ENCODE results near the gene CHP2. TPM values are rescaled to one million over a fixed set of nuclear protein-coding genes. Genes with fewer than 3 reads are reported as not detected.

The CHP2 gene
- total and polyA plus RNA-seq, 2 experiments from 2014 or later, result 2.0 to 3.3 TPM

DNA sequence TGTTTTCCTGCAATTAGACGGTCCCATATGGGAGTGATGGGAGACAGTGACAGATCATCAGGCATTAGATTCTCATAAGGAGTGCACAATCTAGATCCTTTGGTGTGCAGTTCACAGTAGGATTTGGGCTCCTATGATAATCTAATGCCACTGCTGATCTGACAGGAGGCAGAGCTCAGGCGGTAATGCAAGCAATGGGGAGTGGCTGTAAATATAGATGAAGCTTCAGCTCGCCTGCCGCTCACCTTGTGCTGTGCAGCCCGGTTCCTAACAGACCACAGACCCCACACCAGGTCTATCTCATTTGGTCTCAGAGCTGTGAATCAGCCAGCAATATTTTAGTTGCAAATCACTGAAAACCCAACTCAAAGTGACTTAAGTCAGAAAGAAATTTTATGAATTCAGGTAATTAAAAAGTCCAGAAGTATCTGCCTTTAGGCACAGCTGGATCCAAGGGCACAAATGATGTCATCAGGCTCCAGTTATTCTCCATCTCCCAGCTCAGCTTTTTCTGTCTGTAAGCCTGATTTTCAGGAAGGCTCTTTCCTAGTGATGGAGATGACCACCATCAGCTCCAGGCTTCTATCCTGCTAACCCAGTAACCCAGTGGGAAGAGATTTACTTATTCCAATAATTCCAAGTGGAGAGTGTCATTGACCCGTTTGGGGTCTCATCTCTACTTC lies 3.3 kb downstream of the CHP2 start:
- no peaks in the 10 kb centered on the region for H3K9me2 ChIP-seq (replicated peaks; ENCODE audit: insufficient read depth)
- DNase-seq (ENCODE audit: low spot score), result no peak
- H2AFZ ChIP-seq, result no peak overlapping the region
- H3K9me3 ChIP-seq (ENCODE audit: low read depth), result no peaks in the 10 kb centered on the region
- H3K4me1 ChIP-seq (ENCODE audit: insufficient read depth), result no peaks in the 10 kb centered on the region
- H3K4me3 ChIP-seq, result no peak overlapping the region
- H3K36me3 ChIP-seq (replicated peaks; ENCODE audit: insufficient read depth, low read depth), result no peaks in the 10 kb centered on the region
- no peak overlapping the region for H3K4me2 ChIP-seq
- no peaks in the 10 kb centered on the region for H4K20me1 ChIP-seq (ENCODE audit: insufficient read depth, poor library complexity, severe bottlenecking)
- H3K79me2 ChIP-seq, result no peaks in the 10 kb centered on the region
- H3K27me3 ChIP-seq, result peaks cover 34% of the 10 kb centered on the region
- TF ChIP-seq EZH2phosphoT487 (IDR thresholded peaks at IDR 0.05; ENCODE audit: low read depth, severe bottlenecking, unreplicated experiment) (no peak), EZH2 (IDR thresholded peaks at IDR 0.05; ENCODE audit: borderline replicate concordance) (no peak), CTCF (IDR thresholded peaks at IDR 0.05; ENCODE audit: poor library complexity) (no peak)
- 86% methylated on average over 6 of the region's 6 CpGs for WGBS (ENCODE audit: low lambda C conversion rate, missing lambda C conversion rate)
- no peak overlapping the region for H3K27ac ChIP-seq

- Histone ChIP-seq H3K9me2 (replicated peaks; ENCODE audit: insufficient read depth) (no peaks in the 10 kb centered on the region), H3K36me3 (replicated peaks; ENCODE audit: insufficient read depth, low read depth) (no peaks in the 10 kb centered on the region), H4K20me1 (ENCODE audit: insufficient read depth, poor library complexity, severe bottlenecking) (no peaks in the 10 kb centered on the region), H3K27ac (no peak overlapping the region), H3K79me2 (no peaks in the 10 kb centered on the region), H3K4me3 (no peak overlapping the region), H2AFZ (no peak overlapping the region), H3K27me3 (no peaks in the 10 kb centered on the region), H3K9me3 (ENCODE audit: low read depth) (no peaks in the 10 kb centered on the region), H3K4me1 (ENCODE audit: insufficient read depth) (no peaks in the 10 kb centered on the region), H3K4me2 (no peak overlapping the region)
- no peak for TF ChIP-seq EZH2phosphoT487 (IDR thresholded peaks at IDR 0.05; ENCODE audit: low read depth, severe bottlenecking, unreplicated experiment)
- no peak for TF ChIP-seq CTCF (IDR thresholded peaks at IDR 0.05; ENCODE audit: poor library complexity)
- TF ChIP-seq EZH2 (IDR thresholded peaks at IDR 0.05; ENCODE audit: borderline replicate concordance), result no peak
- DNase-seq (ENCODE audit: low spot score), result no peak
These were observed 11.1 kb downstream of the CHP2 start for GRCh38 chr16:23765933-23766332.

- Histone ChIP-seq H3K27me3 (no peaks in the 10 kb centered on the region), H3K79me2 (no peaks in the 10 kb centered on the region), H3K36me3 (replicated peaks; ENCODE audit: insufficient read depth, low read depth) (no peaks in the 10 kb centered on the region), H4K20me1 (ENCODE audit: insufficient read depth, poor library complexity, severe bottlenecking) (no peaks in the 10 kb centered on the region), H3K4me1 (ENCODE audit: insufficient read depth) (no peaks in the 10 kb centered on the region), H3K9me2 (replicated peaks; ENCODE audit: insufficient read depth) (no peaks in the 10 kb centered on the region), H3K4me3 (no peak overlapping the region), H3K27ac (no peak overlapping the region), H2AFZ (no peak overlapping the region), H3K4me2 (no peak overlapping the region), H3K9me3 (ENCODE audit: low read depth) (no peaks in the 10 kb centered on the region)
- no peak for DNase-seq (ENCODE audit: low spot score)
- WGBS (ENCODE audit: low lambda C conversion rate, missing lambda C conversion rate), result 82% methylated on average over 2 of the region's 2 CpGs
- TF ChIP-seq CTCF (IDR thresholded peaks at IDR 0.05; ENCODE audit: poor library complexity) (no peak), EZH2phosphoT487 (IDR thresholded peaks at IDR 0.05; ENCODE audit: low read depth, severe bottlenecking, unreplicated experiment) (no peak), EZH2 (IDR thresholded peaks at IDR 0.05; ENCODE audit: borderline replicate concordance) (no peak)
These were observed 13.8 kb downstream of the CHP2 start for GRCh38 chr16:23768581-23768980.

Measured in hepatocyte (in vitro differentiated cells).